Ishikawa (cell line): ENCODE results near the gene GRIFIN.

Source experiments
- CEBPB ChIP-seq: IDR thresholded peaks from 2 replicates; pipeline ENCODE4 v1.6.1; 2012
- EGR1 ChIP-seq: IDR thresholded peaks from 2 replicates; pipeline ENCODE4 v1.6.1; 2012
- EP300 ChIP-seq: IDR thresholded peaks from 2 replicates; pipeline ENCODE4 v1.6.1; 2012; ENCODE audit warnings: borderline replicate concordance
- FOXM1 ChIP-seq: IDR thresholded peaks from 2 replicates; pipeline ENCODE4 v1.6.1; 2012; ENCODE audit warnings: low read depth, borderline replicate concordance
- NFIC ChIP-seq: IDR thresholded peaks from 2 replicates; pipeline ENCODE4 v1.6.1; 2012
- RAD21 ChIP-seq: IDR thresholded peaks from 2 replicates; pipeline ENCODE4 v1.6.1; 2012; ENCODE audit warnings: low read depth
- TCF12 ChIP-seq: IDR thresholded peaks from 2 replicates; pipeline ENCODE4 v1.6.1; 2012; ENCODE audit warnings: low read depth
- TEAD4 ChIP-seq: IDR thresholded peaks from 2 replicates; pipeline ENCODE4 v1.6.1; 2012
- YY1 ChIP-seq: IDR thresholded peaks from 2 replicates; pipeline ENCODE4 v1.6.1; 2012; ENCODE audit warnings: low read depth
- ZBTB7A ChIP-seq: IDR thresholded peaks from 2 replicates; pipeline ENCODE4 v1.6.1; 2012; ENCODE audit warnings: low read depth
- TF ChIP-seq, protein P1 (sequence below): IDR thresholded peaks from 2 replicates; pipeline ENCODE4 v1.6.1; 2012
- TF ChIP-seq, protein P2 (sequence below): IDR thresholded peaks from 2 replicates; pipeline ENCODE4 v1.6.1; 2012; ENCODE audit warnings: low read depth, mild to moderate bottlenecking
- TF ChIP-seq, protein P3 (sequence below): IDR thresholded peaks from 2 replicates; pipeline ENCODE4 v1.6.1; 2012

The GRIFIN gene

DNA sequence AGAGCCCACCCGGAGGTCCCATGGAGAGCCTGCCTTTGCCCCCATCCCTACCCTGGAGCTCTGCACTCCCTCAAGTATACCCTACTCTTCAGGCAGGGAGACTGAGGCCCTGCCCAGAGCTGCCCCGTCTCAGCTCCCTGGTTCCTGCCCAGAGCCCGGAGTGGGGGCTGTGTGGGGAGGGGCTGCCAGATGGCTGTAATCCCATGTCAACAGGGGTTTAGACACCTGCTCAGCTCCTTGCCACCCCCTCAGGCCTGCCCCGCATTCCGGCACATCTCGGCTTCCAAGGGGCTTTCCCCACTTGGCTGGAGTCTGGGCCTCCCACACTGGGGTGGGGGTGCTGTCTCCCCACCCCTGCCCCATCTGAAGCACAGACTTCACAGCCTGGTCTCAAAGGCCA lies 22.5 kb upstream of the GRIFIN start:
- TF ChIP-seq CEBPB (no peak), NFIC (no peak), ZBTB7A (no peak), TEAD4 (no peak), RAD21 (no peak)
- TF ChIP-seq, protein P1, sequence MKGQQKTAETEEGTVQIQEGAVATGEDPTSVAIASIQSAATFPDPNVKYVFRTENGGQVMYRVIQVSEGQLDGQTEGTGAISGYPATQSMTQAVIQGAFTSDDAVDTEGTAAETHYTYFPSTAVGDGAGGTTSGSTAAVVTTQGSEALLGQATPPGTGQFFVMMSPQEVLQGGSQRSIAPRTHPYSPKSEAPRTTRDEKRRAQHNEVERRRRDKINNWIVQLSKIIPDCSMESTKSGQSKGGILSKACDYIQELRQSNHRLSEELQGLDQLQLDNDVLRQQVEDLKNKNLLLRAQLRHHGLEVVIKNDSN: no peak
- TF ChIP-seq, protein P2, sequence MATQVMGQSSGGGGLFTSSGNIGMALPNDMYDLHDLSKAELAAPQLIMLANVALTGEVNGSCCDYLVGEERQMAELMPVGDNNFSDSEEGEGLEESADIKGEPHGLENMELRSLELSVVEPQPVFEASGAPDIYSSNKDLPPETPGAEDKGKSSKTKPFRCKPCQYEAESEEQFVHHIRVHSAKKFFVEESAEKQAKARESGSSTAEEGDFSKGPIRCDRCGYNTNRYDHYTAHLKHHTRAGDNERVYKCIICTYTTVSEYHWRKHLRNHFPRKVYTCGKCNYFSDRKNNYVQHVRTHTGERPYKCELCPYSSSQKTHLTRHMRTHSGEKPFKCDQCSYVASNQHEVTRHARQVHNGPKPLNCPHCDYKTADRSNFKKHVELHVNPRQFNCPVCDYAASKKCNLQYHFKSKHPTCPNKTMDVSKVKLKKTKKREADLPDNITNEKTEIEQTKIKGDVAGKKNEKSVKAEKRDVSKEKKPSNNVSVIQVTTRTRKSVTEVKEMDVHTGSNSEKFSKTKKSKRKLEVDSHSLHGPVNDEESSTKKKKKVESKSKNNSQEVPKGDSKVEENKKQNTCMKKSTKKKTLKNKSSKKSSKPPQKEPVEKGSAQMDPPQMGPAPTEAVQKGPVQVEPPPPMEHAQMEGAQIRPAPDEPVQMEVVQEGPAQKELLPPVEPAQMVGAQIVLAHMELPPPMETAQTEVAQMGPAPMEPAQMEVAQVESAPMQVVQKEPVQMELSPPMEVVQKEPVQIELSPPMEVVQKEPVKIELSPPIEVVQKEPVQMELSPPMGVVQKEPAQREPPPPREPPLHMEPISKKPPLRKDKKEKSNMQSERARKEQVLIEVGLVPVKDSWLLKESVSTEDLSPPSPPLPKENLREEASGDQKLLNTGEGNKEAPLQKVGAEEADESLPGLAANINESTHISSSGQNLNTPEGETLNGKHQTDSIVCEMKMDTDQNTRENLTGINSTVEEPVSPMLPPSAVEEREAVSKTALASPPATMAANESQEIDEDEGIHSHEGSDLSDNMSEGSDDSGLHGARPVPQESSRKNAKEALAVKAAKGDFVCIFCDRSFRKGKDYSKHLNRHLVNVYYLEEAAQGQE: no peak

DNA sequence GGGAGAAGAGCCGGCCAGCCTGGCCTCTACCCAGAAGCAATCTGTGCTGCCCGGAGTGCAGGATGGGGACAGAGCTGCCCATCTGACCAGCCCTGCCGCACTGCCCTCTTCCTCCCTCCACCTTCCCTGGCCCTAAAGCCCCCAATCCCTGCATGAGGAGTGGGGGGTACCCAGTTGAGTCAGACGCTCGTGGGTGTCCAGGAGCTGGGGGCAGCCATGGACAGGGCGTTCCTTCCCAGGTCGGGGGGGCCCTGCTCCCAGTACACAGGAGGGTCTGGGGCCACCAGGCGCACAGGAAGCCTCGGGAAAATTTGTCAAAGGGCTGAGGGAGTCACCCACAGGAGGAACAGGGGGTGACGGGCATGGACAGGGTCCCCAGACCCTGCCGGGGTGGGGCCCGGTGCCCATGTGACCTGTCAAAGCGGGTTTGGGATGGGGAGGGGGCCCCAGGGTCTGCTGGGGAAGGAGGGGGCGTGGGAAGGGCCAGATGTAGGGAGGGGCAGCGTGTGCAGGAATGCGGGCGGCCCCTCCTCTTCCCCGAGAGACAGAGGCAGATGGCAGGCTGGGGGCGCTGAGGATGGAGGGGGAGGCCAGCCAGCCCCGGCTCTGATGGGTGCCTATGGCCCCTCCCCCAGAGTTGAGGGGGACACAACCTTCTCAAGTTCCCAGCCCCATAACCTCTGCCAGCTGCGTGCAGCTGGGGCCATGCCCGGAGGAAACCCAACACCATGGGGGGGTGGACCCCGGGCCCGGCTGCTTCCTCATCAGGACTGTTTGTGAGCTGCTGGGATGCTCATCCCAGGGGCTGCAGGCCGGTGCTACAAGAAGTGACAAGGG lies 21.5 kb upstream of the GRIFIN start:
- TF ChIP-seq CEBPB (no peak), FOXM1 (no peak), TCF12 (no peak), TEAD4 (no peak), EP300 (no peak)
- TF ChIP-seq, protein P2: no peak
- TF ChIP-seq, protein P3, sequence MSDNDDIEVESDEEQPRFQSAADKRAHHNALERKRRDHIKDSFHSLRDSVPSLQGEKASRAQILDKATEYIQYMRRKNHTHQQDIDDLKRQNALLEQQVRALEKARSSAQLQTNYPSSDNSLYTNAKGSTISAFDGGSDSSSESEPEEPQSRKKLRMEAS: no peak

DNA sequence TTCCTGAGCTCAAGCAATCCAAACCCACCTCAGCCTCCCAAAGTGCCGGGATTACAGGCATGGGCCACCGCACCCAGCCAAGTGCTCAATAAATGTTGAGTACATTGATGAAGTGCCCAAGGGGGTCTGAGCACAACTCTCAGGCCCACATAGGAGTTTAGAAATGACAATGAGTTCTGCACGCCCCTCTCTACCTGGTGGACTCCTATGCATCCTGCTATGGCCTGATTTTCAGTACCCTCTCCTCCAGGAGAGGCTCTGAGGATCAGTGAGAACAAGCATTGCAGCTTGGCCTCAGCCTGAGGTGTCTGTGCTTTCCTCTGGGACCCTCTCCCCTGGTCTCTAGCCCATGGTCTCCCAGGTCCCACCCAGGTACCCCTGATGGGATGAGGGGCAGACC lies 20.9 kb upstream of the GRIFIN start:
- TF ChIP-seq, protein P3: no peak
- no peak for TF ChIP-seq NFIC
- TF ChIP-seq FOXM1: no peak
- TF ChIP-seq YY1: no peak
- no peak for TF ChIP-seq CEBPB
- TF ChIP-seq, protein P1: no peak
- TF ChIP-seq EP300: no peak
- TF ChIP-seq ZBTB7A: no peak
- no peak for TF ChIP-seq EGR1
- no peak for TF ChIP-seq RAD21
- TF ChIP-seq, protein P2: no peak

DNA sequence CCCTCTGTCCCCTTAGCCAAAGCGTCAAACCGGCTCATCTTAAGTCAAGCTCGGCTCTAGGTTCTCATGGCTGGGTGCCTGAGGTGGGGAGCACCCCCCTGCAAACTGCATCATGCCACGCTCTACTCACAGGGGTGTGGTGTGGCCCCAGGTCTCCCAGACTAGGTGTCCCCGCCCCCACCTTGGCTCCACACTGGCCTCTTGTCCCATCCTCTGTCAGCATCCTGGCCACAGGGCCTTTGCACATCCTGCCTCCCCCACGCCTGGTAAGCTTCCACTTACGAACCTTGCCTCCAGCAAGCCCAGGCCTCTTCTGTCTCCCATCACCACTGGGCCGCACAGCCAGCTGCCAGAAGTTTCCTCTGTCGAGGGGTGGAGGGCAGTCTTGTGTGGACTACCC lies 20.2 kb upstream of the GRIFIN start:
- TF ChIP-seq TCF12 (no peak), RAD21 (no peak), ZBTB7A (no peak), NFIC (no peak)
- TF ChIP-seq, protein P3: no peak
